CD14-positive monocyte (primary cell): ENCODE results near the gene NEK2. TPM values are rescaled to one million over a fixed set of nuclear protein-coding genes. Genes with fewer than 3 reads are reported as not detected.

ENCODE experiments used
- DNase-seq, 3 donors: peaks; one replicate each; pipeline ENCODE4 v3.0.0-alpha.2; 2011 to 2022
- H2AFZ ChIP-seq: 2 replicates; pipeline ENCODE4 v1.6.0; 2012; ENCODE audit warnings: mild to moderate bottlenecking, low read depth, low read length, inconsistent platforms; ENCODE audit not compliant: insufficient read depth, poor library complexity, severe bottlenecking
- H3K27ac ChIP-seq, 2 donors: 1 replicate in 1 of 2; 2 replicates in 1 of 2; pipeline ENCODE4 v1.5.1; 2012 to 2013; ENCODE audit warnings: low read length in 2 of 2, control low read depth in 1 of 2, inconsistent platforms in 1 of 2, low read depth in 1 of 2, mild to moderate bottlenecking in 1 of 2
- H3K27me3 ChIP-seq, 2 donors: one replicate each; pipeline versions ENCODE4 v1.6.0 to v1.6.1; 2011 to 2013; ENCODE audit warnings: low read length in 2 of 2; ENCODE audit not compliant: control insufficient read depth in 2 of 2, insufficient read depth in 2 of 2
- H3K36me3 ChIP-seq, 2 donors: replicated peaks in 1 of 2; 1 replicate in 1 of 2; 2 replicates in 1 of 2; pipeline versions ENCODE4 v1.5.1 to v1.6.1; 2012 to 2013; ENCODE audit warnings: low read length in 2 of 2, control low read depth in 1 of 2, inconsistent platforms in 1 of 2, mild to moderate bottlenecking in 1 of 2; ENCODE audit not compliant: insufficient read depth in 2 of 2, control insufficient read depth in 1 of 2
- H3K4me1 ChIP-seq, 2 donors: 1 replicate in 1 of 2; 2 replicates in 1 of 2; pipeline versions ENCODE4 v1.5.1 to v1.6.1; 2012 to 2013; ENCODE audit warnings: low read length in 2 of 2, control low read depth in 1 of 2, inconsistent platforms in 1 of 2, mild to moderate bottlenecking in 1 of 2, moderate library complexity in 1 of 2; ENCODE audit not compliant: insufficient read depth in 2 of 2, control insufficient read depth in 1 of 2
- H3K4me2 ChIP-seq: replicated peaks from 2 replicates; pipeline ENCODE3; 2012; ENCODE audit warnings: low read length, moderate library complexity, mild to moderate bottlenecking; ENCODE audit not compliant: poor library complexity, severe bottlenecking; ENCODE audit errors: extremely low read depth
- H3K4me3 ChIP-seq, 3 experiments: fragments of 200-600 bp in 1 of 3; sonication (generic) in 1 of 3; replicated peaks in 1 of 3; 1 replicate in 2 of 3; 2 replicates in 1 of 3; pipeline ENCODE4 v1.5.1; 2011 to 2013; ENCODE audit warnings: low read length in 3 of 3, mild to moderate bottlenecking in 3 of 3, control low read depth in 2 of 3, low read depth in 2 of 3, inconsistent platforms in 1 of 3, moderate library complexity in 1 of 3
- H3K79me2 ChIP-seq: 2 replicates; pipeline ENCODE4 v1.6.0; 2012; ENCODE audit warnings: mild to moderate bottlenecking, control low read depth, inconsistent platforms, low read length, moderate library complexity; ENCODE audit not compliant: insufficient read depth
- H3K9ac ChIP-seq: 2 replicates; pipeline ENCODE4 v1.6.0; 2017; ENCODE audit warnings: low read length, mild to moderate bottlenecking; ENCODE audit not compliant: insufficient read depth, poor library complexity, severe bottlenecking
- H3K9me3 ChIP-seq, 2 donors: replicated peaks in 1 of 2; 1 replicate in 1 of 2; 2 replicates in 1 of 2; pipeline versions ENCODE4 v1.5.1 to v1.6.1; 2012 to 2013; ENCODE audit warnings: low read length in 2 of 2, control low read depth in 1 of 2; ENCODE audit not compliant: control insufficient read depth in 1 of 2, insufficient read depth in 1 of 2
- H4K20me1 ChIP-seq: 2 replicates; pipeline ENCODE4 v1.6.0; 2012; ENCODE audit warnings: mild to moderate bottlenecking, low read length, control low read depth, moderate library complexity; ENCODE audit not compliant: insufficient read depth
- H3K27ac Mint-ChIP-seq, 7 donors: one replicate each; pipeline ENCODE4 v1.8.0; 2020; ENCODE audit warnings: mild to moderate bottlenecking in 7 of 7, mixed read lengths in 7 of 7, moderate library complexity in 6 of 7, inconsistent platforms in 2 of 7
- H3K27me3 Mint-ChIP-seq, 3 donors: one replicate each; pipeline ENCODE4 v1.8.0; 2021 to 2022; ENCODE audit warnings: low read depth in 3 of 3, mild to moderate bottlenecking in 3 of 3, mixed read lengths in 3 of 3, moderate library complexity in 3 of 3, inconsistent platforms in 1 of 3
- H3K36me3 Mint-ChIP-seq, 2 donors: one replicate each; pipeline ENCODE4 v1.8.0; 2020; ENCODE audit warnings: mixed read lengths in 2 of 2, inconsistent platforms in 1 of 2, mild to moderate bottlenecking in 1 of 2
- H3K4me1 Mint-ChIP-seq: one replicate; pipeline ENCODE4 v1.8.0; 2020; ENCODE audit warnings: mild to moderate bottlenecking, mixed read lengths
- H3K4me3 Mint-ChIP-seq, 2 donors: one replicate each; pipeline ENCODE4 v1.8.0; 2020; ENCODE audit warnings: mild to moderate bottlenecking in 2 of 2, mixed read lengths in 2 of 2, moderate library complexity in 1 of 2
- H3K9me3 Mint-ChIP-seq, 7 donors: one replicate each; pipeline ENCODE4 v1.8.0; 2020 to 2022; ENCODE audit warnings: mixed read lengths in 7 of 7, mild to moderate bottlenecking in 6 of 7, moderate library complexity in 6 of 7, inconsistent platforms in 2 of 7
- WGBS: methylation state at CpG from one replicate; pipeline ENCODE4 v1.1.5; 2013; ENCODE audit warnings: missing lambda C conversion rate; ENCODE audit not compliant: insufficient coverage; 5-methylcytosine and 5-hydroxymethylcytosine counted together
- intact Hi-C, 2 donors: fragments of 100-400 bp; cut with micrococcal nuclease; formaldehyde crosslinking; loops; one replicate each; pipeline versions ENCODE4 v1.15.0 to v1.15.1; 2023
- polyA plus RNA-seq, 3 donors: library from polyadenylated mRNA; depleted of rRNA in 1 of 3; unstranded in 2 of 3; stranded (reverse) in 1 of 3; fragments of 300-500 nt in 2 of 3; fragments of >200 nt in 1 of 3; fragmentation: Illumina TruSeq in 2 of 3; gene quantifications; 1 replicate in 2 of 3; 2 replicates in 1 of 3; pipeline ENCODE4 v1.2.3, GENCODE V29; 2012 to 2021
- TF ChIP-seq, protein P1 (sequence below): fragments of 200-600 bp; IDR thresholded peaks from one replicate; pipeline ENCODE4 v1.8.0; 2022; ENCODE audit warnings: antibody characterized with exemption, mild to moderate bottlenecking

NEK2 gene
- polyA plus RNA-seq, 3 donors = not detected

DNA sequence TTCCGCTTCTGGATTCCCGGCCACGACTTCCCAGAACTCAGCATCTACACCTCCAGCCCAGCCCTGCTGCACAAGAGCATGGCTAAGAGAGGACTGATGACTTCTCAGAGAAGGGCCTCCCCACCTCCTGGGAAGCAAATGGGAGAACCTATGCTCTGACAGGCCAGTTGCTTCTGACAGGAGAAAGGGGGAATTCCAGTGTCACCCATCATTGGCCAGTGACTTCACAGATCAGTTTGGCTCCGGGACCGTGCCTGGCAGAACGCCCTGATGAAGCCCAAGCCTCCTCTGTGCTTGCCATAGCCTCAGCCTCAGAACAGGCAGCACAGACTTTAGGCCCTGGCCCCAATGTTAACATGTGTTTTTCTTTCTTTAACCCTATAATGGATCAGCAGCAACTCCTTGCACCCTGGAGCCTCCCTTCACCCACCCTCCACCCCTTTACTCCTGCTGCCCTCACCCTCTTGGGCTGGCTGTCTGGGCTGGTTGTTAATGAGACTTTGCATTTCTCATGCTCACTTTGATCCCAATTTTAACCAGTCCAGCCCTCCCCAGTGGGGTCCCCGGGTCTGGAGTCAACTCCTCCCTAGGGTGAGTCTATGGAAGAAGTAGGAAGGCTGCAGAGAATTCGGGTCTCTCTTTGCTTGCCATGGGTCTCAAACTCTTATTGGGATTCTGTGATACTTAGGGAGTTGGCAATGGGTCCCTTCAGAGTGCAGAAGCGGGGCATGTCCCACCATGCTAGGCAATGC, 53.8 kb downstream of the NEK2 start:
- Histone ChIP-seq H3K36me3 (no peaks in the 10 kb centered on the region), H3K9me3 (no peaks in the 10 kb centered on the region), H3K4me3 (no peak overlapping the region), H4K20me1 (no peaks in the 10 kb centered on the region), H3K79me2 (no peaks in the 10 kb centered on the region), H3K27ac (no peak overlapping the region), H2AFZ (no peak overlapping the region), H3K4me1 (no peaks in the 10 kb centered on the region), H3K4me2 (no peak overlapping the region), H3K9ac (no peak overlapping the region), H3K27me3 (no peaks in the 10 kb centered on the region)
- Mint-ChIP-seq H3K27ac (no peak overlapping the region), H3K27me3 (peaks cover 0 to 7% (median 1%) of the 10 kb centered on the region in 3 donors), H3K4me1 (peaks cover 3% of the 10 kb centered on the region), H3K4me3 (no peak overlapping the region), H3K36me3 (no peaks in the 10 kb centered on the region), H3K9me3 (no peaks in the 10 kb centered on the region)
- WGBS = 93% methylated on average over 7 of the region's 9 CpGs
- intact Hi-C loops = loop anchor here in 1 of 2 donors (10.0 kb wide), 1 partner anchor 107 kb away; no protein-coding TSS in a partner anchor
- TF ChIP-seq, protein P1, sequence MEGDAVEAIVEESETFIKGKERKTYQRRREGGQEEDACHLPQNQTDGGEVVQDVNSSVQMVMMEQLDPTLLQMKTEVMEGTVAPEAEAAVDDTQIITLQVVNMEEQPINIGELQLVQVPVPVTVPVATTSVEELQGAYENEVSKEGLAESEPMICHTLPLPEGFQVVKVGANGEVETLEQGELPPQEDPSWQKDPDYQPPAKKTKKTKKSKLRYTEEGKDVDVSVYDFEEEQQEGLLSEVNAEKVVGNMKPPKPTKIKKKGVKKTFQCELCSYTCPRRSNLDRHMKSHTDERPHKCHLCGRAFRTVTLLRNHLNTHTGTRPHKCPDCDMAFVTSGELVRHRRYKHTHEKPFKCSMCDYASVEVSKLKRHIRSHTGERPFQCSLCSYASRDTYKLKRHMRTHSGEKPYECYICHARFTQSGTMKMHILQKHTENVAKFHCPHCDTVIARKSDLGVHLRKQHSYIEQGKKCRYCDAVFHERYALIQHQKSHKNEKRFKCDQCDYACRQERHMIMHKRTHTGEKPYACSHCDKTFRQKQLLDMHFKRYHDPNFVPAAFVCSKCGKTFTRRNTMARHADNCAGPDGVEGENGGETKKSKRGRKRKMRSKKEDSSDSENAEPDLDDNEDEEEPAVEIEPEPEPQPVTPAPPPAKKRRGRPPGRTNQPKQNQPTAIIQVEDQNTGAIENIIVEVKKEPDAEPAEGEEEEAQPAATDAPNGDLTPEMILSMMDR = no peak
- DNase-seq = no peak

- Histone ChIP-seq H3K4me2 (no peak overlapping the region), H3K79me2 (no peaks in the 10 kb centered on the region), H3K27ac (no peak overlapping the region), H3K9ac (no peak overlapping the region), H3K36me3 (no peaks in the 10 kb centered on the region), H4K20me1 (no peaks in the 10 kb centered on the region), H3K27me3 (no peaks in the 10 kb centered on the region), H2AFZ (no peak overlapping the region), H3K9me3 (no peaks in the 10 kb centered on the region), H3K4me1 (no peaks in the 10 kb centered on the region), H3K4me3 (no peak overlapping the region)
- H3K4me3 Mint-ChIP-seq = no peak overlapping the region
- no peaks in the 10 kb centered on the region for H3K36me3 Mint-ChIP-seq
- intact Hi-C loops = loop anchor here in 1 of 2 donors (10.0 kb wide), 1 partner anchor 105 kb away; no protein-coding TSS in a partner anchor
- peak overlapping the region in 1 of 7 donors; percentile 24 for H3K27ac Mint-ChIP-seq
- TF ChIP-seq, protein P1 = no peak
- peaks cover 3% of the 10 kb centered on the region for H3K4me1 Mint-ChIP-seq
- peaks cover 0 to 5% (median 1%) of the 10 kb centered on the region in 3 donors for H3K27me3 Mint-ChIP-seq
- WGBS = 95% methylated on average over 5 of the region's 5 CpGs
- no peaks in the 10 kb centered on the region for H3K9me3 Mint-ChIP-seq
- DNase-seq = no peak
These were observed 55.3 kb downstream of the NEK2 start for GRCh38 chr1:211620097-211620496.
